Mesendoderm (in vitro differentiated cells): ENCODE results near the gene KCNJ2.

Experiments used
- DNase-seq: peaks from one replicate; pipeline ENCODE4 v3.0.0; 2013
- H2AK5ac ChIP-seq: 2 replicates; pipeline ENCODE4 v1.6.1; 2013; ENCODE audit warnings: low read length, inconsistent platforms
- H2BK120ac ChIP-seq: 2 replicates; pipeline ENCODE4 v1.6.1; 2013; ENCODE audit warnings: low read depth, mild to moderate bottlenecking, low read length, moderate library complexity, mixed read lengths
- H2BK15ac ChIP-seq: replicated peaks from 2 replicates; pipeline ENCODE4 v1.6.1; 2013; ENCODE audit warnings: low read depth, mild to moderate bottlenecking, moderate library complexity
- H2BK5ac ChIP-seq: 2 replicates; pipeline ENCODE4 v1.6.1; 2013; ENCODE audit warnings: low read length, inconsistent platforms
- H3K18ac ChIP-seq: 2 replicates; pipeline ENCODE4 v1.6.1; 2013; ENCODE audit warnings: mild to moderate bottlenecking, low read length, mixed read lengths
- H3K23ac ChIP-seq: one replicate; pipeline ENCODE4 v1.6.1; 2013; ENCODE audit warnings: low read length
- H3K27ac ChIP-seq: 2 replicates; pipeline ENCODE4 v1.5.1; 2013; ENCODE audit warnings: low read depth, mild to moderate bottlenecking, inconsistent platforms, low read length, moderate library complexity
- H3K27me3 ChIP-seq: 2 replicates; pipeline ENCODE4 v1.6.1; 2013; ENCODE audit warnings: low read length, control low read depth, mild to moderate bottlenecking, inconsistent platforms; ENCODE audit not compliant: insufficient read depth, poor library complexity
- H3K36me3 ChIP-seq: 2 replicates; pipeline ENCODE4 v1.6.1; 2013; ENCODE audit warnings: low read length, inconsistent platforms; ENCODE audit not compliant: control insufficient read depth, insufficient read depth
- H3K4ac ChIP-seq: one replicate; pipeline ENCODE4 v1.6.1; 2013; ENCODE audit warnings: low read depth, mild to moderate bottlenecking, low read length, moderate library complexity
- H3K4me1 ChIP-seq: 2 replicates; pipeline ENCODE4 v1.6.1; 2013; ENCODE audit warnings: low read depth, low read length, inconsistent platforms; ENCODE audit not compliant: control insufficient read depth
- H3K4me2 ChIP-seq: 2 replicates; pipeline ENCODE4 v1.6.1; 2013; ENCODE audit warnings: low read length
- H3K4me3 ChIP-seq: 2 replicates; pipeline ENCODE4 v1.5.1; 2013; ENCODE audit warnings: mild to moderate bottlenecking, low read length
- H3K56ac ChIP-seq: one replicate; pipeline ENCODE4 v1.6.1; 2013; ENCODE audit warnings: low read length
- H3K79me1 ChIP-seq: 2 replicates; pipeline ENCODE4 v1.6.1; 2013; ENCODE audit warnings: low read length, inconsistent platforms
- H3K79me2 ChIP-seq: 2 replicates; pipeline ENCODE4 v1.6.1; 2013; ENCODE audit warnings: mild to moderate bottlenecking, low read length; ENCODE audit not compliant: control insufficient read depth, insufficient read depth
- H3K9ac ChIP-seq: 2 replicates; pipeline ENCODE4 v1.6.1; 2013; ENCODE audit warnings: low read length, inconsistent platforms
- H4K5ac ChIP-seq: one replicate; pipeline ENCODE4 v1.6.1; 2013; ENCODE audit warnings: low read length
- H4K8ac ChIP-seq: one replicate; pipeline ENCODE4 v1.6.1; 2013; ENCODE audit warnings: low read depth, mild to moderate bottlenecking, control low read depth, low read length, moderate library complexity
- WGBS: extraction: QIAGEN DNeasy Blood & Tissue Kit; methylation state at CpG from one replicate; pipeline ENCODE4 v1.1.7; 2013; ENCODE audit warnings: low lambda C conversion rate, missing lambda C conversion rate; ENCODE audit not compliant: insufficient coverage; ENCODE audit errors: extremely low coverage; 5-methylcytosine and 5-hydroxymethylcytosine counted together

Gene KCNJ2

GRCh38 chr17:70183508-70183907, 14.2 kb downstream of the KCNJ2 start:
- Histone ChIP-seq H3K27ac (no peak overlapping the region), H3K79me1 (no peaks in the 10 kb centered on the region), H3K23ac (no peak overlapping the region), H3K4me2 (no peak overlapping the region), H2BK15ac (no peak overlapping the region), H3K56ac (no peak overlapping the region), H3K79me2 (no peaks in the 10 kb centered on the region), H3K4ac (no peak overlapping the region), H2BK120ac (no peak overlapping the region), H4K5ac (no peak overlapping the region), H4K8ac (no peak overlapping the region), H3K4me3 (no peak overlapping the region), H3K18ac (no peak overlapping the region), H2BK5ac (no peak overlapping the region), H3K9ac (no peak overlapping the region), H3K27me3 (no peaks in the 10 kb centered on the region), H2AK5ac (no peak overlapping the region), H3K4me1 (no peaks in the 10 kb centered on the region), H3K36me3 (no peaks in the 10 kb centered on the region)
- DNase-seq = no peak
- WGBS = no CpG with 5 or more reads among the region's 4 CpGs

GRCh38 chr17:70184207-70184606, 14.9 kb downstream of the KCNJ2 start:
- Histone ChIP-seq H3K27ac (no peak overlapping the region), H4K8ac (no peak overlapping the region), H3K4me3 (no peak overlapping the region), H3K4me1 (no peaks in the 10 kb centered on the region), H3K18ac (no peak overlapping the region), H2BK5ac (no peak overlapping the region), H3K27me3 (no peaks in the 10 kb centered on the region), H4K5ac (no peak overlapping the region), H2BK120ac (no peak overlapping the region), H3K36me3 (no peaks in the 10 kb centered on the region), H3K4me2 (no peak overlapping the region), H3K79me2 (no peaks in the 10 kb centered on the region), H3K79me1 (no peaks in the 10 kb centered on the region), H3K56ac (no peak overlapping the region), H3K4ac (no peak overlapping the region), H2BK15ac (no peak overlapping the region), H3K9ac (no peak overlapping the region), H3K23ac (no peak overlapping the region), H2AK5ac (no peak overlapping the region)
- no peak for DNase-seq

- Histone ChIP-seq H3K56ac (no peak overlapping the region), H3K4ac (no peak overlapping the region), H3K23ac (no peak overlapping the region), H4K8ac (no peak overlapping the region), H3K79me1 (no peaks in the 10 kb centered on the region), H2BK15ac (no peak overlapping the region), H4K5ac (no peak overlapping the region), H2AK5ac (no peak overlapping the region), H3K27me3 (no peaks in the 10 kb centered on the region), H2BK120ac (no peak overlapping the region), H3K4me3 (no peak overlapping the region), H3K18ac (no peak overlapping the region), H2BK5ac (no peak overlapping the region), H3K36me3 (no peaks in the 10 kb centered on the region), H3K79me2 (no peaks in the 10 kb centered on the region), H3K9ac (no peak overlapping the region), H3K27ac (no peak overlapping the region), H3K4me2 (no peak overlapping the region), H3K4me1 (no peaks in the 10 kb centered on the region)
- no CpG with 5 or more reads among the region's 4 CpGs for WGBS
- DNase-seq = no peak
Observed at GRCh38 chr17:70184770-70185169, 15.4 kb downstream of the KCNJ2 start.

- Histone ChIP-seq H3K9ac (no peak overlapping the region), H3K18ac (no peak overlapping the region)
- WGBS = no CpG with 5 or more reads among the region's 3 CpGs
Observed at GRCh38 chr17:70185285-70185684, 16.0 kb downstream of the KCNJ2 start.

GRCh38 chr17:70187383-70187782, 18.1 kb downstream of the KCNJ2 start:
- no peak overlapping the region for H2BK5ac ChIP-seq
- no peak overlapping the region for H3K4me3 ChIP-seq
- no peaks in the 10 kb centered on the region for H3K36me3 ChIP-seq
- H4K5ac ChIP-seq = no peak overlapping the region
- H2BK120ac ChIP-seq = no peak overlapping the region
- no peaks in the 10 kb centered on the region for H3K27me3 ChIP-seq
- no peak overlapping the region for H3K4me2 ChIP-seq
- no peaks in the 10 kb centered on the region for H3K79me1 ChIP-seq
- H3K4me1 ChIP-seq = no peaks in the 10 kb centered on the region
- no peak overlapping the region for H2BK15ac ChIP-seq
- H3K23ac ChIP-seq = no peak overlapping the region
- DNase-seq = no peak
- H4K8ac ChIP-seq = no peak overlapping the region
- H3K4ac ChIP-seq = no peak overlapping the region
- H3K27ac ChIP-seq = no peak overlapping the region
- H3K79me2 ChIP-seq = no peaks in the 10 kb centered on the region
- H3K9ac ChIP-seq = no peak overlapping the region
- no peak overlapping the region for H3K56ac ChIP-seq
- H2AK5ac ChIP-seq = no peak overlapping the region
- WGBS = no CpG with 5 or more reads among the region's 3 CpGs
- H3K18ac ChIP-seq = no peak overlapping the region

More at GRCh38 chr17:70185285-70185684, 16.0 kb downstream of the KCNJ2 start:
- no peak overlapping the region for H3K4me3 ChIP-seq
- H3K56ac ChIP-seq = no peak overlapping the region
- no peak overlapping the region for H2BK15ac ChIP-seq
- no peak overlapping the region for H3K23ac ChIP-seq
- H3K27ac ChIP-seq = no peak overlapping the region
- DNase-seq = no peak
- H3K36me3 ChIP-seq = no peaks in the 10 kb centered on the region
- no peak overlapping the region for H4K5ac ChIP-seq
- H3K79me2 ChIP-seq = no peaks in the 10 kb centered on the region
- H3K4me1 ChIP-seq = no peaks in the 10 kb centered on the region
- no peak overlapping the region for H4K8ac ChIP-seq
- H3K79me1 ChIP-seq = no peaks in the 10 kb centered on the region
- H3K4ac ChIP-seq = no peak overlapping the region
- H2AK5ac ChIP-seq = no peak overlapping the region
- H3K4me2 ChIP-seq = no peak overlapping the region
- H2BK120ac ChIP-seq = no peak overlapping the region
- no peaks in the 10 kb centered on the region for H3K27me3 ChIP-seq
- H2BK5ac ChIP-seq = no peak overlapping the region

- H3K56ac ChIP-seq = no peak overlapping the region
- H3K4me1 ChIP-seq = no peaks in the 10 kb centered on the region
- WGBS = no CpG with 5 or more reads among the region's 2 CpGs
- H3K27ac ChIP-seq = no peak overlapping the region
- no peak overlapping the region for H4K5ac ChIP-seq
- H2BK120ac ChIP-seq = no peak overlapping the region
- DNase-seq = no peak
- no peaks in the 10 kb centered on the region for H3K79me1 ChIP-seq
- no peak overlapping the region for H2BK5ac ChIP-seq
- no peak overlapping the region for H4K8ac ChIP-seq
- H3K23ac ChIP-seq = no peak overlapping the region
- no peak overlapping the region for H3K4me3 ChIP-seq
- H3K4me2 ChIP-seq = no peak overlapping the region
- H3K36me3 ChIP-seq = no peaks in the 10 kb centered on the region
- no peak overlapping the region for H3K4ac ChIP-seq
- H2AK5ac ChIP-seq = no peak overlapping the region
- no peaks in the 10 kb centered on the region for H3K79me2 ChIP-seq
- no peak overlapping the region for H2BK15ac ChIP-seq
- no peak overlapping the region for H3K9ac ChIP-seq
- no peaks in the 10 kb centered on the region for H3K27me3 ChIP-seq
- no peak overlapping the region for H3K18ac ChIP-seq
Observed at GRCh38 chr17:70190959-70191805, 21.9 kb downstream of the KCNJ2 start.
